ENCODE data around the gene PLEKHA1. TPM values are rescaled to one million over a fixed set of nuclear protein-coding genes. Genes with fewer than 3 reads are reported as not detected.

PLEKHA1 gene
- total and polyA plus RNA-seq, 2 of the 4 experiments (the other 2 are of a cell fraction), result 7.2 to 9.5 TPM

GRCh38 chr10:122458693-122459092 lies 84.2 kb downstream of the PLEKHA1 start:
- DNase-seq (no peak), ATAC-seq (ENCODE audit: low read depth) (no peak)
- H3K4me3 ChIP-seq (ENCODE audit: insufficient read depth, low read depth, low read length), result no peak overlapping the region
- in situ Hi-C loops (cut with MboI; ENCODE audit: low sequenced_read_pairs), result loop anchor here (10.0 kb wide), 1 partner anchor 106 kb away; the partner anchor contains the start of gene DMBT1
- no peak overlapping the region for H2BK15ac ChIP-seq (ENCODE audit: low read depth, low read length)
- H2AFZ ChIP-seq (replicated peaks; ENCODE audit: low read length, poor library complexity), result no peak overlapping the region
- no peak overlapping the region for H2BK5ac ChIP-seq (ENCODE audit: low read depth, low read length, poor library complexity, severe bottlenecking)
- no peak overlapping the region for H4K5ac ChIP-seq (ENCODE audit: low read depth, low read length)
- no peak overlapping the region for H3K4ac ChIP-seq (ENCODE audit: low read depth, low read length)
- H3K79me1 ChIP-seq (ENCODE audit: low read depth in 1 of 2, low read length in 2 of 2), result peaks cover 2 to 11% of the 10 kb centered on the region in 2 experiments; a peak in 3 of 4 replicates
- no peak overlapping the region for H3K4me2 ChIP-seq (ENCODE audit: low read depth, low read length)
- H2AK9ac ChIP-seq (replicated peaks; ENCODE audit: low read depth, low read length, poor library complexity), result no peak overlapping the region
- no peak overlapping the region for H3K14ac ChIP-seq (replicated peaks; ENCODE audit: low read depth, low read length)
- peak overlapping the region; percentile 43; the same call in 1 of the 2 replicates for H2AK5ac ChIP-seq (ENCODE audit: low read depth, low read length)
- no peak overlapping the region for H4K8ac ChIP-seq (ENCODE audit: low read depth in 2 of 2, low read length in 2 of 2)
- 100% methylated on average over 1 of the region's 6 CpGs; no CpG with 5 or more reads in 1 of the 2 experiments for WGBS, 2 experiments (ENCODE audit: extremely low coverage in 2 of 2, insufficient read length in 1 of 2)
- ChIA-PET POLR2A (ENCODE audit: unreplicated experiment) (no interaction called here), CTCF (no interaction called here)
- H3K9me3 ChIP-seq (ENCODE audit: control insufficient read depth, insufficient read depth, low read length), result no peaks in the 10 kb centered on the region
- H3K9ac ChIP-seq (ENCODE audit: low read depth, low read length), result no peak overlapping the region
- H3K27me3 ChIP-seq (ENCODE audit: control insufficient read depth, insufficient read depth, low read length), result peaks cover 2% of the 10 kb centered on the region
- H2BK20ac ChIP-seq (ENCODE audit: low read depth, low read length), result no peak overlapping the region
- no peak overlapping the region for H3K27ac ChIP-seq (ENCODE audit: insufficient read depth, low read length)
- peaks cover 6% of the 10 kb centered on the region; the same call in 1 of the 2 replicates for H3K9me1 ChIP-seq (ENCODE audit: insufficient read depth, low read length)
- H4K20me1 ChIP-seq (ENCODE audit: insufficient read depth, low read length), result peaks cover 2% of the 10 kb centered on the region; the same call in 1 of the 2 replicates
- intact Hi-C loops (cut with micrococcal nuclease), result no loop called here
- no peak overlapping the region for H4K91ac ChIP-seq (ENCODE audit: insufficient read depth, low read depth, low read length)
- dilution Hi-C loops (cut with HindIII; ENCODE audit: low sequenced_read_pairs, unreplicated experiment), result no loop called here
- no peak overlapping the region for H3K56ac ChIP-seq (ENCODE audit: extremely low read depth, insufficient read depth, low read length)
- H2BK120ac ChIP-seq (ENCODE audit: low read depth, low read length), result no peak overlapping the region
- H3K36me3 ChIP-seq (ENCODE audit: control insufficient read depth, insufficient read depth, low read length), result no peaks in the 10 kb centered on the region
- peaks cover 12% of the 10 kb centered on the region for H3K4me1 ChIP-seq (ENCODE audit: control insufficient read depth, insufficient read depth, low read length)
- H3K18ac ChIP-seq (ENCODE audit: low read depth, low read length), result no peak overlapping the region
- BruUV-seq (replicated peaks), result no TSS peak
- TF ChIP-seq CEBPB (IDR thresholded peaks at IDR 0.05; ENCODE audit: low read depth, low read length), result no peak
- no peak for TF ChIP-seq USF2 (IDR thresholded peaks at IDR 0.05; ENCODE audit: low read depth, low read length)
- no peak for TF ChIP-seq ELK1 (IDR thresholded peaks at IDR 0.05; ENCODE audit: borderline replicate concordance, low read depth, low read length)
- TF ChIP-seq BHLHE40 (IDR thresholded peaks at IDR 0.05; ENCODE audit: low read depth, low read length), result no peak
- no peak for TF ChIP-seq MAFK (IDR thresholded peaks at IDR 0.05; ENCODE audit: low read depth, low read length)
- no peak for TF ChIP-seq RFX5 (IDR thresholded peaks at IDR 0.05; ENCODE audit: low read depth, low read length)
- no peak for TF ChIP-seq MAZ (IDR thresholded peaks at IDR 0.05; ENCODE audit: borderline replicate concordance, low read depth, low read length)
- no peak for TF ChIP-seq RAD21 (IDR thresholded peaks at IDR 0.05; ENCODE audit: low read length)
- no peak for TF ChIP-seq POLR2A (IDR thresholded peaks at IDR 0.05; ENCODE audit: low read depth, low read length)
- TF ChIP-seq SMC3 (IDR thresholded peaks at IDR 0.05; ENCODE audit: low read depth, low read length), result no peak
- no peak for TF ChIP-seq FOS (IDR thresholded peaks at IDR 0.05; ENCODE audit: low read depth, low read length)
- no peak for TF ChIP-seq RCOR1 (IDR thresholded peaks at IDR 0.05; ENCODE audit: insufficient replicate concordance, low read length)
- TF ChIP-seq MXI1 (IDR thresholded peaks at IDR 0.05; ENCODE audit: borderline replicate concordance, low read depth, low read length), result no peak
- TF ChIP-seq CHD1 (IDR thresholded peaks at IDR 0.05; ENCODE audit: low read depth, low read length), result no peak
- no peak for TF ChIP-seq NFE2L2 (IDR thresholded peaks at IDR 0.05; ENCODE audit: low read depth, low read length)
- TF ChIP-seq CTCF (conservative IDR thresholded peaks at IDR 0.05; ENCODE audit: low read depth, low read length), result no peak
- no peak overlapping the region for H3K23ac ChIP-seq (ENCODE audit: low read depth, low read length)
